K562 (cell line): ENCODE measurements around the gene ALG8. TPM values are rescaled to one million over a fixed set of nuclear protein-coding genes. Genes with fewer than 3 reads are reported as not detected.
A peak's percentile ranks its signal among the peaks of the same experiment; 100 is the strongest.

ENCODE experiments used
- AFF4 ChIP-seq: sonication (generic); formaldehyde crosslinking; IDR thresholded peaks from 2 replicates; pipeline ENCODE4 v1.8.0; 2023; ENCODE audit warnings: mild to moderate bottlenecking, missing genetic modification reagents
- ARNT ChIP-seq, 2 experiments: fragments of 450-650 bp; IDR thresholded peaks; 2 replicates each; pipeline ENCODE4 v1.6.1; 2016; ENCODE audit warnings: mild to moderate bottlenecking in 1 of 2
- BCLAF1 ChIP-seq, 2 experiments: fragments of 450-650 bp in 1 of 2; IDR thresholded peaks; 2 replicates each; pipeline ENCODE4 v1.6.1; 2011 to 2017; ENCODE audit warnings: low read depth in 2 of 2, antibody characterized with exemption in 1 of 2, borderline replicate concordance in 1 of 2, low read length in 1 of 2, mild to moderate bottlenecking in 1 of 2, mixed read lengths in 1 of 2; ENCODE audit not compliant: control insufficient read depth in 1 of 2
- NCOA4 ChIP-seq: fragments of 450-650 bp; IDR thresholded peaks from 2 replicates; pipeline ENCODE4 v1.6.1; 2018; ENCODE audit warnings: mild to moderate bottlenecking; ENCODE audit not compliant: partially characterized antibody
- PHTF2 ChIP-seq: fragments of 250-450 bp; sonication (Bioruptor Pico); IDR thresholded peaks from 2 replicates; pipeline ENCODE4 v1.5.0; 2021; ENCODE audit warnings: mild to moderate bottlenecking
- SIN3B ChIP-seq: fragments of 450-650 bp; IDR thresholded peaks from 2 replicates; pipeline ENCODE4 v1.6.1; 2017; ENCODE audit warnings: low read depth, mild to moderate bottlenecking, moderate library complexity
- SRSF7 ChIP-seq: fragments of 200-400 bp; formaldehyde crosslinking; optimal IDR thresholded peaks from 2 replicates; pipeline ENCODE3; 2017; ENCODE audit warnings: mild to moderate bottlenecking, low read depth, low read length
- TBL1XR1 ChIP-seq, 2 experiments: IDR thresholded peaks; 2 replicates each; pipeline ENCODE4 v1.6.1; 2012; ENCODE audit warnings: improper control_type of control experiment in 2 of 2, low read length in 2 of 2, mild to moderate bottlenecking in 1 of 2
- TCF7L2 ChIP-seq: fragments of 150-350 bp; IDR thresholded peaks from 2 replicates; pipeline ENCODE4 v1.6.1; 2016; ENCODE audit warnings: low read depth, mild to moderate bottlenecking, low read length, moderate library complexity
- TSC22D4 ChIP-seq: fragments of 450-650 bp; IDR thresholded peaks from 2 replicates; pipeline ENCODE4 v1.6.1; 2016; ENCODE audit warnings: missing genetic modification characterization, missing biosample characterization, control low read depth
- ZBTB49 ChIP-seq: sonication (generic); formaldehyde crosslinking; IDR thresholded peaks from 2 replicates; pipeline ENCODE4 v1.8.0; 2022; ENCODE audit warnings: missing genetic modification reagents, mild to moderate bottlenecking, borderline replicate concordance
- ZC3H8 ChIP-seq: fragments of 450-650 bp; IDR thresholded peaks from 2 replicates; pipeline ENCODE4 v1.6.1; 2017
- ZNF431 ChIP-seq: sonication (generic); formaldehyde crosslinking; IDR thresholded peaks from 2 replicates; pipeline ENCODE4 v1.8.0; 2022; ENCODE audit warnings: mild to moderate bottlenecking, missing genetic modification reagents
- ZNF512 ChIP-seq: IDR thresholded peaks from 2 replicates; pipeline ENCODE4 v1.6.1; 2016; ENCODE audit warnings: missing genetic modification characterization, missing compliant biosample characterization
- ZNF57 ChIP-seq: fragments of 450-650 bp; formaldehyde crosslinking; IDR thresholded peaks from 2 replicates; pipeline ENCODE4 v1.4.0; 2020; ENCODE audit warnings: mild to moderate bottlenecking, moderate library complexity
- ZNF583 ChIP-seq: fragments of 250-450 bp; sonication (Bioruptor Pico); IDR thresholded peaks from 2 replicates; pipeline ENCODE4 v1.4.0; 2020
- polyA plus RNA-seq, 8 experiments: library from polyadenylated mRNA; depleted of rRNA in 4 of 8; stranded (reverse) in 5 of 8; unstranded in 3 of 8; fragments of >200 nt; fragmentation: Nextera tagmentation in 2 of 8; fragmentation: Illumina TruSeq in 1 of 8; extraction: Ambion mirVana in 2 of 8; extraction: Trizol in 1 of 8; gene quantifications; 2 replicates each; pipeline versions ENCODE4 v1.2.1 to v1.2.3, GENCODE V29; 2011 to 2014; ENCODE audit warnings: inconsistent platforms in 1 of 8, missing spikeins in 1 of 8
- total RNA-seq, 7 experiments: library from RNA; depleted of rRNA in 6 of 7; stranded (reverse); fragments of >200 nt in 6 of 7; fragmentation: Illumina TruSeq in 2 of 7; extraction: Trizol in 2 of 7; gene quantifications; 2 replicates each; pipeline versions ENCODE4 v1.2.1 to v1.2.3, GENCODE V29; 2011 to 2021; ENCODE audit warnings: low replicate concordance in 1 of 7

ALG8 gene
- total and polyA plus RNA-seq, 9 of the 15 experiments (the other 6 are each of a cell fraction or from before 2014, with no cell fraction given) = 59.3 to 189 (median 106) TPM

GRCh38 chr11:78139422-78140391 is at the start of gene ALG8 (continued):
- TF ChIP-seq AFF4 (CRISPR knock-in tag) (no peak; the same call in 1 of the 2 replicates), SRSF7 (no peak), ZNF512 (tag) (no peak), NCOA4 (no peak), ZNF583 (CRISPR knock-in tag) (no peak), TBL1XR1 (IDR thresholded peaks at IDR 0.05; ENCODE audit: low read length in 2 of 2) (peak in 1 of 2 experiments; percentile 7; a peak in 1 of 4 replicates), TCF7L2 (no peak), ARNT (IDR thresholded peaks at IDR 0.05) (no peak), ZNF431 (CRISPR knock-in tag) (0 out of 2 replicates have a peak, but pooled peaks have one; percentile 74), PHTF2 (CRISPR knock-in tag) (no peak), BCLAF1 (IDR thresholded peaks at IDR 0.05; ENCODE audit: borderline replicate concordance in 1 of 2, control insufficient read depth in 1 of 2, low read depth in 2 of 2, low read length in 1 of 2) (no peak), TSC22D4 (tag) (no peak), ZBTB49 (no peak), ZC3H8 (no peak), SIN3B (peak; percentile 43; the same call in 1 of the 2 replicates), ZNF57 (CRISPR knock-in tag) (no peak)
